ENCODE measurements around the gene GSPT1. TPM values are rescaled to one million over a fixed set of nuclear protein-coding genes. Genes with fewer than 3 reads are reported as not detected.

The GSPT1 gene
- total RNA-seq, 1 experiment from 2014 or later, result 173 TPM

GRCh38 chr16:11848842-11849241, 66.9 kb downstream of the GSPT1 start:
- no peaks in the 10 kb centered on the region for H3K27me3 Mint-ChIP-seq (ENCODE audit: low read depth)
- no CpG with 5 or more reads among the region's 3 CpGs for WGBS (ENCODE audit: extremely low coverage, insufficient read length, low lambda C conversion rate)
- no peak overlapping the region for H4K5ac ChIP-seq (ENCODE audit: insufficient read length, low read depth, low read length)
- no peaks in the 10 kb centered on the region for H3K9me3 ChIP-seq (ENCODE audit: control insufficient read depth, low read depth, low read length)
- no peak for TF ChIP-seq CTCF (conservative IDR thresholded peaks at IDR 0.05)
- no peak overlapping the region for H4K91ac ChIP-seq (ENCODE audit: insufficient read length, low read depth, low read length)
- H3T11ph ChIP-seq (ENCODE audit: low read length), result no peak overlapping the region
- H3K27ac ChIP-seq (ENCODE audit: insufficient read length, low read depth, low read length), result no peak overlapping the region
- no peak overlapping the region for H3K9ac ChIP-seq (ENCODE audit: extremely low read depth, insufficient read length, low read length)
- no peak overlapping the region for H3K23ac ChIP-seq (ENCODE audit: insufficient read length, low read depth, low read length)
- H3K79me2 ChIP-seq (ENCODE audit: insufficient read depth, low read length), result peaks cover 21% of the 10 kb centered on the region; the same call in 1 of the 2 replicates
- H3K56ac ChIP-seq (ENCODE audit: insufficient read length, low read depth, low read length), result no peak overlapping the region
- H3K4me1 Mint-ChIP-seq, result peaks cover 6 to 10% of the 10 kb centered on the region in 2 experiments
- peak overlapping the region; percentile 53 to 66 for H3K4me3 Mint-ChIP-seq
- H4K20me1 ChIP-seq (ENCODE audit: control insufficient read depth, insufficient read depth, insufficient read length), result no peaks in the 10 kb centered on the region
- no peak overlapping the region for H3K4ac ChIP-seq (ENCODE audit: low read depth, low read length)
- H3K36me3 Mint-ChIP-seq (ENCODE audit: insufficient read depth in 1 of 3, low read depth in 3 of 3), result peaks cover 51 to 68% (median 64%) of the 10 kb centered on the region in 3 experiments
- no peaks in the 10 kb centered on the region for H3K27me3 ChIP-seq (ENCODE audit: insufficient read depth, low read length)
- H3K4me1 ChIP-seq (ENCODE audit: insufficient read depth, low read length), result no peaks in the 10 kb centered on the region
- H2BK15ac ChIP-seq (ENCODE audit: low read depth, low read length), result no peak overlapping the region
- H2AK5ac ChIP-seq (ENCODE audit: insufficient read length, low read length), result no peak overlapping the region
- H2BK5ac ChIP-seq (ENCODE audit: insufficient read length, low read length), result no peak overlapping the region
- H2AFZ ChIP-seq (ENCODE audit: low read length), result no peak overlapping the region
- no peak overlapping the region for H2BK12ac ChIP-seq (ENCODE audit: insufficient read length, low read depth, low read length)
- H3K79me1 ChIP-seq (ENCODE audit: insufficient read depth, low read depth, low read length, poor library complexity, severe bottlenecking), result peaks cover 14% of the 10 kb centered on the region
- no peak overlapping the region for H3K18ac ChIP-seq (ENCODE audit: insufficient read length, low read depth, low read length)
- H4K8ac ChIP-seq (replicated peaks; ENCODE audit: insufficient read length, low read depth, low read length), result no peak overlapping the region
- DNase-seq, result no peak
- H3K14ac ChIP-seq (ENCODE audit: insufficient read depth, low read length), result no peak overlapping the region
- no peak overlapping the region for H2BK20ac ChIP-seq (ENCODE audit: low read depth, low read length, poor library complexity, severe bottlenecking)
- H3K9me3 Mint-ChIP-seq, result peaks cover 0 to 2% of the 10 kb centered on the region in 2 experiments; a peak in 1 of 5 replicates
- no peak overlapping the region for H3K4me2 ChIP-seq (ENCODE audit: insufficient read depth, insufficient read length, low read length)
- H3K23me2 ChIP-seq (ENCODE audit: insufficient read length, low read depth, low read length, poor library complexity, severe bottlenecking), result peaks cover 7% of the 10 kb centered on the region
- no peak overlapping the region; a peak in 1 of 7 replicates for H3K27ac Mint-ChIP-seq
- no peak overlapping the region for H2BK120ac ChIP-seq (ENCODE audit: low read depth, low read length, poor library complexity, severe bottlenecking)
